AG09319 (cell line): ENCODE data around the gene MEPCE.

Experiments used
- DNase-seq: peaks from one replicate; pipeline ENCODE4 v3.0.0-alpha.2; 2010; ENCODE audit warnings: low read depth; ENCODE audit errors: extremely low read depth
- TF ChIP-seq, protein P1 (sequence below): IDR thresholded peaks from 2 replicates; pipeline ENCODE4 v1.5.1; 2011; ENCODE audit warnings: low read depth, mild to moderate bottlenecking, inconsistent platforms, low read length, moderate library complexity

MEPCE gene

DNA sequence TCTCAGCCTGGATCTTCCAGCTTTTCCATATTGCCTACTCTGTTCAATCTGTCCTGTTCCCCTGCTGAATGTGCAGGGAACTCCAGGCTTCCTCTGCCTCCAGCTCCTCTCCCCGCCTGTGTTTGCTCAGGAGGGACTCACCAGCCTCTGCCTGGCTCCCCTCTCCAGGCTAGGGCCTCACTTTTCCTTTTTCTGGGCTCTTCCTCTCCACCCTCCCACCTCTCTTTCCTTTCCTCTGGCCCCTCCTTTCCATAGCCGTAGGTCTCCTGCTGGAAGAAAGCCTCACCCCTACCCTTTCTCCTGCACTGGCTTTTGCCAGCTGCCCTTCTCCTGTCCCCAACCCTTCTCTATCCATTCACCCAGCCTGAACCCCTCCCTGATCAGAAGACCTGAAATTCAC, 31.4 kb upstream of the MEPCE start:
- no peak for DNase-seq
- TF ChIP-seq, protein P1, sequence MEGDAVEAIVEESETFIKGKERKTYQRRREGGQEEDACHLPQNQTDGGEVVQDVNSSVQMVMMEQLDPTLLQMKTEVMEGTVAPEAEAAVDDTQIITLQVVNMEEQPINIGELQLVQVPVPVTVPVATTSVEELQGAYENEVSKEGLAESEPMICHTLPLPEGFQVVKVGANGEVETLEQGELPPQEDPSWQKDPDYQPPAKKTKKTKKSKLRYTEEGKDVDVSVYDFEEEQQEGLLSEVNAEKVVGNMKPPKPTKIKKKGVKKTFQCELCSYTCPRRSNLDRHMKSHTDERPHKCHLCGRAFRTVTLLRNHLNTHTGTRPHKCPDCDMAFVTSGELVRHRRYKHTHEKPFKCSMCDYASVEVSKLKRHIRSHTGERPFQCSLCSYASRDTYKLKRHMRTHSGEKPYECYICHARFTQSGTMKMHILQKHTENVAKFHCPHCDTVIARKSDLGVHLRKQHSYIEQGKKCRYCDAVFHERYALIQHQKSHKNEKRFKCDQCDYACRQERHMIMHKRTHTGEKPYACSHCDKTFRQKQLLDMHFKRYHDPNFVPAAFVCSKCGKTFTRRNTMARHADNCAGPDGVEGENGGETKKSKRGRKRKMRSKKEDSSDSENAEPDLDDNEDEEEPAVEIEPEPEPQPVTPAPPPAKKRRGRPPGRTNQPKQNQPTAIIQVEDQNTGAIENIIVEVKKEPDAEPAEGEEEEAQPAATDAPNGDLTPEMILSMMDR: no peak

DNA sequence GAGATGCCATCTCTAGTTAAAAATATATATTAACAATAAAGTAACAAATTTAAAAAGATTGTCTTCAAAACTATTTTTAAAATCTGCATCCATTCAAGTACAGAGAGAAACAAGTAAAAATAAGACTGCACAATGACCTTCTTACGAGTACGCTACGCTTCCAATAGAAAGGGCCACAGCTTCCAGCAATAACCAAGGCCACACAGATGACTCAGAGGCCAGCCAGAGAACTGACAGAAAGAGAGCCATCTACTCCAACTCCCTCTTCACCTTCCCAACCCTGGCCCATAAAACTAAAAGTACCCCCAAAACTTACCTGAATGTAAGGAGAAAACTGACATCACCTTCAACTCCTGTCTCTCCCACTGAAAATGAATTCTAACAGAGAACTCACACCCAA, 29.6 kb upstream of the MEPCE start:
- TF ChIP-seq, protein P1: no peak
- DNase-seq: no peak

DNA sequence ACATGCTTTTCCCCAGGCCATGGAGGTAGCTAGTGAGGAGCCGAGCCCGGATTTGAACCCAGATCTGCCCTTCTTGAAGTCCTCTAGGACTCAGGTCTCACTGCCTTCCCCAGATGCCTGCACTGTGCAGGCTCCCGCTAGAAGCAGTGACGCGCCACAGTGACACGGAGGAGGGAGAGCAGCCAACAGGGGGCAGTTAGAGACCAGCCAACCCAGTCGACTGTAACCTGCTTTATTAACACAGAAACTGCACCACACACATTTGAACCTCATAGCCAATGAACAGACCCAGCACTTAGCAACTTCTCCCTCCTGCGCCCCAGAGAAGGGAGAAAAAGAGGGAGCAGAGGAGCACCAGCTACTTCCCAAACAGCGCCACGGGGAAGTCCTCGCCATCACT, 29.0 kb upstream of the MEPCE start:
- DNase-seq: no peak
- TF ChIP-seq, protein P1: no peak

DNA sequence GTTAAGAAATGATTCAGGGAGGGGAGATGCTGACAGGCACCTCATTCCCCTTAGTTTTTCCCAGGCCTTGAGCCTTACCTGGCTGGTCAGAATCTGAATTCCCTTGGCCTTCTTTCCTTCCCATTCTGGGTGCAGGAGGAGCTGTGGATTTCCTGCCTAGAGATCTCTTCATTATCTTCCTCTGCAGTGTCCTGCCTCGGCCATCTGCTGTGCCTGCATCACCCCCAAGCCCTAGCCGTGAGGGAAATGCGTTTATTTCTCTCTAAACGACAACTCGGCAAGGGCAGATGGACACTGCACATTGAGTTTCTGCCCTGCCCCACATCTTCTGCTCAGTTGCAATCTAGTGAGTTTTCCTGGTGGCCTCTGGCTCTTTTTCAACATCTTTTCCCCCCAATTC, 27.8 kb upstream of the MEPCE start:
- DNase-seq: no peak
- TF ChIP-seq, protein P1: no peak

DNA sequence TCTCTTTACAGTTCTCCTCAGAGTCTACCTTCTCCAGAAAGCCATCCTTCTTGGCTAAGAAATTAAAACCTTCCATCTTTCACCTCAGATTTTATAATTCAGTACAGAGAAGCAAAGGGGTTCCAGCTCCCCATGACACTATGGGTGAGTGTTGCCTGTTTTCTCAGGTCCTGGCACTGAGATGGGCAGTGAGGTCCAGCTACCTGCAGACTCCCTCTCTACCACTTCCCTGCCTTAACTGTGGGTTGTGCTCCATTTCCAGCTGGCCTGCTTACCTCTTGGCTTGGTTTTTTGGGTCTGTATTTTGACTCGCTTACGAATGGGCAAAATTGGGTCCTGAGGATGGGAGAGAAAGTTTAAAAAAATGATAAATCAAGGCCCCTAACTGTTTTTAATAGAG, 27.4 kb upstream of the MEPCE start:
- TF ChIP-seq, protein P1: no peak
- no peak for DNase-seq

GRCh38 chr7:100406767-100407166, 22.9 kb upstream of the MEPCE start:
- DNase-seq: no peak
- TF ChIP-seq, protein P1: no peak

- TF ChIP-seq, protein P1: peak; percentile 72
- peak; percentile 37 for DNase-seq
Measured at GRCh38 chr7:100407285-100408180, 22.1 kb upstream of the MEPCE start.
